Neural progenitor cell (in vitro differentiated cells): ENCODE results near the gene ERBB4. TPM values are rescaled to one million over a fixed set of nuclear protein-coding genes. Genes with fewer than 3 reads are reported as not detected.

Experiments used
- DNase-seq: peaks from one replicate; pipeline ENCODE4 v3.0.0-alpha.2; 2016; ENCODE audit warnings: low spot score
- H2AFZ ChIP-seq: fragments of 200-600 bp; sonication (generic); replicated peaks from 2 replicates; pipeline ENCODE4 v1.6.1; 2016; ENCODE audit warnings: antibody characterized with exemption
- H3F3A ChIP-seq: fragments of 200-600 bp; sonication (generic); 2 replicates; pipeline ENCODE4 v1.6.1; 2016; ENCODE audit warnings: antibody characterized with exemption, low read depth
- H3K27ac ChIP-seq: fragments of 200-600 bp; sonication (generic); 2 replicates; pipeline ENCODE4 v1.5.1; 2016; ENCODE audit warnings: mild to moderate bottlenecking
- H3K27me3 ChIP-seq: fragments of 200-600 bp; sonication (generic); 2 replicates; pipeline ENCODE4 v1.6.1; 2016; ENCODE audit warnings: mild to moderate bottlenecking, moderate library complexity
- H3K36me3 ChIP-seq: fragments of 200-600 bp; sonication (generic); 2 replicates; pipeline ENCODE4 v1.5.1; 2016
- H3K4me1 ChIP-seq: fragments of 200-600 bp; sonication (generic); 2 replicates; pipeline ENCODE4 v1.6.1; 2016; ENCODE audit warnings: mixed run types
- H3K4me2 ChIP-seq: fragments of 200-600 bp; sonication (generic); 2 replicates; pipeline ENCODE4 v1.6.1; 2016
- H3K4me3 ChIP-seq: fragments of 200-600 bp; sonication (generic); 2 replicates; pipeline ENCODE4 v1.5.1; 2016
- H3K79me2 ChIP-seq: fragments of 200-600 bp; sonication (generic); 2 replicates; pipeline ENCODE4 v1.6.1; 2016; ENCODE audit warnings: low read depth
- H3K9ac ChIP-seq: fragments of 200-600 bp; sonication (generic); 2 replicates; pipeline ENCODE4 v1.6.1; 2016
- H3K9me3 ChIP-seq: fragments of 200-600 bp; sonication (generic); 2 replicates; pipeline ENCODE4 v1.5.1; 2016; ENCODE audit warnings: low read depth
- H4K20me1 ChIP-seq: fragments of 200-600 bp; sonication (generic); 2 replicates; pipeline ENCODE4 v1.6.1; 2016; ENCODE audit warnings: low read depth
- H3K27ac Mint-ChIP-seq: 3 replicates; pipeline ENCODE4 v1.8.0; 2021; ENCODE audit warnings: mixed read lengths
- H3K27me3 Mint-ChIP-seq: 2 replicates; pipeline ENCODE4 v1.8.0; 2022; ENCODE audit warnings: low read depth, mild to moderate bottlenecking, inconsistent platforms, moderate library complexity, mixed read lengths; ENCODE audit not compliant: insufficient read depth
- H3K36me3 Mint-ChIP-seq: 3 replicates; pipeline ENCODE4 v1.8.0; 2021; ENCODE audit warnings: mixed read lengths
- H3K4me1 Mint-ChIP-seq: 3 replicates; pipeline ENCODE4 v1.8.0; 2021; ENCODE audit warnings: mixed read lengths
- H3K4me3 Mint-ChIP-seq: 3 replicates; pipeline ENCODE4 v1.8.0; 2021; ENCODE audit warnings: mild to moderate bottlenecking, moderate library complexity, mixed read lengths
- H3K9me3 Mint-ChIP-seq: 3 replicates; pipeline ENCODE4 v1.8.0; 2020; ENCODE audit warnings: mixed read lengths
- CTCF ChIP-seq: fragments of 200-600 bp; sonication (generic); IDR thresholded peaks from 2 replicates; pipeline ENCODE4 v1.5.1; 2017; ENCODE audit warnings: antibody characterized with exemption, mild to moderate bottlenecking
- EZH2 ChIP-seq: fragments of 200-600 bp; sonication (generic); IDR thresholded peaks from 2 replicates; pipeline ENCODE4 v1.6.1; 2017; ENCODE audit warnings: antibody characterized with exemption, mild to moderate bottlenecking, moderate library complexity
- EZH2phosphoT487 ChIP-seq: fragments of 200-600 bp; sonication (generic); IDR thresholded peaks from 2 replicates; pipeline ENCODE4 v1.6.1; 2017; ENCODE audit warnings: antibody characterized with exemption
- total RNA-seq: library from RNA; depleted of rRNA; stranded (reverse); fragments of >200 nt; gene quantifications from 2 replicates; pipeline ENCODE4 v1.2.3, GENCODE V29; 2015; ENCODE audit warnings: low replicate concordance

The ERBB4 gene
- total RNA-seq, 1 donor from 2014 or later = 1.5 TPM

GRCh38 chr2:212337036-212337435 lies 201.6 kb downstream of the ERBB4 start:
- Histone ChIP-seq H4K20me1 (no peaks in the 10 kb centered on the region), H3K9ac (no peak overlapping the region), H3K27ac (no peak overlapping the region), H3K27me3 (no peaks in the 10 kb centered on the region), H3K4me1 (peaks cover 10% of the 10 kb centered on the region), H3K4me3 (no peak overlapping the region), H3F3A (no peaks in the 10 kb centered on the region), H3K36me3 (no peaks in the 10 kb centered on the region), H3K4me2 (no peak overlapping the region), H2AFZ (no peak overlapping the region), H3K9me3 (no peaks in the 10 kb centered on the region), H3K79me2 (no peaks in the 10 kb centered on the region)
- H3K27ac Mint-ChIP-seq = no peak overlapping the region
- no peak overlapping the region for H3K4me3 Mint-ChIP-seq
- H3K4me1 Mint-ChIP-seq = peaks cover 10% of the 10 kb centered on the region
- H3K27me3 Mint-ChIP-seq = no peaks in the 10 kb centered on the region
- no peak for TF ChIP-seq EZH2phosphoT487
- TF ChIP-seq CTCF = no peak
- TF ChIP-seq EZH2 = no peak
- H3K9me3 Mint-ChIP-seq = peaks cover 9% of the 10 kb centered on the region
- H3K36me3 Mint-ChIP-seq = peaks cover 14% of the 10 kb centered on the region
- no peak for DNase-seq

GRCh38 chr2:212330263-212330662 lies 208.3 kb downstream of the ERBB4 start:
- Histone ChIP-seq H2AFZ (peak overlapping the region; percentile 82), H3K4me3 (no peak overlapping the region), H3K9ac (no peak overlapping the region), H3K36me3 (no peaks in the 10 kb centered on the region), H3F3A (no peaks in the 10 kb centered on the region), H4K20me1 (no peaks in the 10 kb centered on the region), H3K27me3 (no peaks in the 10 kb centered on the region), H3K79me2 (no peaks in the 10 kb centered on the region), H3K27ac (no peak overlapping the region), H3K4me2 (no peak overlapping the region), H3K4me1 (no peaks in the 10 kb centered on the region), H3K9me3 (no peaks in the 10 kb centered on the region)
- TF ChIP-seq EZH2phosphoT487 (no peak), EZH2 (no peak), CTCF (no peak)
- no peaks in the 10 kb centered on the region for H3K27me3 Mint-ChIP-seq
- H3K36me3 Mint-ChIP-seq = peaks cover 8% of the 10 kb centered on the region
- peaks cover 6% of the 10 kb centered on the region for H3K9me3 Mint-ChIP-seq
- H3K4me1 Mint-ChIP-seq = peaks cover 9% of the 10 kb centered on the region
- H3K27ac Mint-ChIP-seq = no peak overlapping the region
- no peak for DNase-seq
- H3K4me3 Mint-ChIP-seq = no peak overlapping the region

- no peak overlapping the region for H3K4me3 ChIP-seq
- Mint-ChIP-seq H3K27me3 (no peaks in the 10 kb centered on the region), H3K9me3 (peaks cover 3% of the 10 kb centered on the region), H3K36me3 (peaks cover 8% of the 10 kb centered on the region), H3K4me1 (peaks cover 9% of the 10 kb centered on the region), H3K4me3 (no peak overlapping the region), H3K27ac (no peak overlapping the region)
- no peak overlapping the region for H3K9ac ChIP-seq
- H2AFZ ChIP-seq = peak overlapping the region; percentile 82
- H3K4me1 ChIP-seq = no peaks in the 10 kb centered on the region
- no peak overlapping the region for H3K27ac ChIP-seq
- H3K4me2 ChIP-seq = no peak overlapping the region
- DNase-seq = no peak
- TF ChIP-seq EZH2phosphoT487 (no peak), CTCF (no peak), EZH2 (no peak)
- H3K36me3 ChIP-seq = no peaks in the 10 kb centered on the region
- no peaks in the 10 kb centered on the region for H3K9me3 ChIP-seq
- no peaks in the 10 kb centered on the region for H3K79me2 ChIP-seq
- H4K20me1 ChIP-seq = no peaks in the 10 kb centered on the region
- H3K27me3 ChIP-seq = no peaks in the 10 kb centered on the region
- no peaks in the 10 kb centered on the region for H3F3A ChIP-seq
Measured at GRCh38 chr2:212328712-212329496, 209.7 kb downstream of the ERBB4 start.
